T-helper 1 cell (primary cell): ENCODE measurements around the gene SCO2.
A peak's percentile ranks its signal among the peaks of the same experiment; 100 is the strongest.
"Not testable (repeated sequence)": the region's sequence is repeated elsewhere in the genome, so short reads cannot be mapped to it uniquely, and the experiment has no call there.

Source experiments
- DNase-seq, 5 donors: peaks; one replicate each; pipeline ENCODE4 v3.0.0-alpha.2; 2012 to 2020

SCO2 gene

GRCh38 chr22:50550395-50550794, 25.0 kb upstream of the SCO2 start:
- no peak for DNase-seq

GRCh38 chr22:50548921-50549790, 23.8 kb upstream of the SCO2 start:
- DNase-seq, result no peak

- peak in 3 of 5 donors; percentile 57 to 61 (median 58) for DNase-seq
These were observed 22.9 kb upstream of the SCO2 start for GRCh38 chr22:50548040-50548920.

GRCh38 chr22:50547263-50547985, 22.0 kb upstream of the SCO2 start:
- DNase-seq, result no peak

DNA sequence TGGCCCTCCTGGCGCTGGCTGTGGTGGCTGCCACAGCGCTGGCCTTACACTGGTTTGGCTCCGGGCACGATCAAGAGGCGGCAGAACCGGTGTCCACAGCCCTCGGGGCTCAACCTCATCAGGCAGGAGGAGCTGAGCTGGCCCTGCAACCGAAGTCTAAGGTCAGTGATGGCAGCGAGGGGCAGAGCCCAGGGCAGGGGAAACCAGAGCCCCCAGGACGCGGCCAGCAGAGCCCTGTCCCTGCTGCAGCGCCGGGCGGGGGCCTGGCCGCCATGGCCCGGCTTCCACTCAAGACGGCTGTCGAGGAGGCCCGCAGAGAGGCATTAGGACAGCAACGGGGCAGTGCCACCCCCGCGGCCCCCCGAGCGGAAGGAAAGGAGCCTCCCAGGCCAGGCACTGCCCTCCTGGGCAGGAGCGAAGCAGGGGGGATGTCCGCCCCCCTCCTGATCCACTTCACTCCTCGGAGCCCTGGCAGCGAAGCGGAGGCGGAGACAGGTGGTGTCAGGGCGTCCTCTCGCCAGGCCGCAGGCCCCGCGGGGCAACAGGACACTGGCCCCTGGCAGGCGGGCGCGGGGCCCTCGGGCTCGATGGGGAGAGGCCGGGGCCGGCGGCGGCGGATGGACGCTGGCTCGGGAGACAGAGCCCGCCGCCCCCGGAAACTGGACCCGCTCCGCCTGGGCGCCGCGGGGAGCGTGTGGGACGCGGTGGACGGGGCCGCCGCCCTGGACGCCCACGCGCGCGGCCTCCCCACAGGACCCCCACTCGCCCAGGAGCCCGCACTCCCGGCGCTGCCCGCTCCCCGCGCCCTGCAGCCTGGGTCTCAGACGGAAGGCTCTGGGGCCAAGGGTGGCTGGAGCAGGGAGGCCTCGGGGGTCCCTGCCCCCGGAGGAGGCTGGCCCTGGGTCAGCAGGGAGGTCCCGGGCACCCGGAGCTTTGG, 21.2 kb upstream of the SCO2 start:
- DNase-seq, result no peak

- peak in 1 of 5 donors; percentile 69 for DNase-seq
These were observed 20.3 kb upstream of the SCO2 start, which contains the start of gene KLHDC7B for GRCh38 chr22:50545522-50546325. Gene KLHDC7B (plus strand): TSS chr22:50545899. CDS start chr22:50546244, 345 bp downstream.

GRCh38 chr22:50544746-50545253, 19.4 kb upstream of the SCO2 start:
- peak in 1 of 5 donors; percentile 78 for DNase-seq

DNA sequence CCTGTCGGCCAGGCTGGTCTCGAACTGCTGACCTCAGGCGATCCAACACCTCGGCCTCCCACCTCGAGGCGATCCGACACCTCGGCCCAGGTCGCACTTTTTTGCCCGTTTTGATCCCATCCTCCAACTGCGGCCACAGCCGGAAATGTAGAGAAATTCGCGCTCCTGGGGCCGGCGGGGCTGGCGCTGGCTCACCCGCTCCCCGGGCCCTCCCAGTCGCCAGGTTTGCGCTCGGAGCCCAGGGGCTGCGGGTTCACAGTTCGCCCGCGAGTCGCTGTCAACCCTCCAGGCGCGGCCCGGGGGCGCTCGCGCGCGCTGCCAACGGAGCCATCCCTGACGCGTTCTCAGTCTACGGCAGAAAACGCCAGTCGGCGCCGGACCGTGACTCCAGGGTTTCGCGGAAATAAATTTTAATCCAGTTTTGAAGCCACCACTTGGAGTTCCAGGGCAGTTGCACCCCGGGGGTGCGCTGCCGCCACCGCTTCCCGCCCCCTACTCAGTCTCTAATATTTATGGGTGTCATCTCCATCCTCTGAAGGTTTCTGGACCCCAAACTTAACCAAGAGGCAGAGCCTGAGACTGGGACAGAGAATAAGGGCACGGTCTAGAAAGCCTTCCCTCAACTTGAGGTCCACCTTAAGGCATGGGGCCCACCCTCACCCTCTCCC, 18.8 kb upstream of the SCO2 start:
- DNase-seq, result peak; percentile 61 to 85 (median 76)

DNA sequence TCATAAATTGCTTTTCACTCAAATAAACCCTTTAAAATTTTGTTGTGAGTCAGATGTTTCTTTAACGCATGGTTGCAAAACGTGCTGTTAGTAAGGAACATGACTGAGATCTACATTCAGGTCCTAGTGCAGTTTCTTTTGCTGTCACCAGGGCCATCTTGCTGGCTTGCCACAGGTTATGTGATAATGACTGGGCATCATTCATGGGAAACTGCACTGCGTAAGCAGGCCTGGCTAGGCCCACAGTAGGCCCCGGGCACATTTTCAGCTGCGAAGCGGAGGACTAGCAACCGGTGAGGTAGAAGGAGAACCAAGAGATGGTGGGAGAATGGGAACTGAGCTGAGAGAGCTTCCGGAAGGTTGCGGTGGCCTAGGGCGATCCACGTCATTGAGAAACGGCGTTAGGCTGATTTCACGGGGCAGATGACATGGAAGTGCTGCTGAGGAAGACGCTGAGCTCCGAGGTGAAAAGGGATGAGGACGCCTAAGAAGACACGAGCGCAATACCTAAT, 17.1 kb upstream of the SCO2 start:
- peak in 1 of 5 donors; percentile 70 for DNase-seq

GRCh38 chr22:50541667-50542026, 16.2 kb upstream of the SCO2 start:
- DNase-seq, result peak in 1 of 5 donors; percentile 83

- no peak for DNase-seq
These were observed 15.0 kb upstream of the SCO2 start for GRCh38 chr22:50540381-50540780.

DNA sequence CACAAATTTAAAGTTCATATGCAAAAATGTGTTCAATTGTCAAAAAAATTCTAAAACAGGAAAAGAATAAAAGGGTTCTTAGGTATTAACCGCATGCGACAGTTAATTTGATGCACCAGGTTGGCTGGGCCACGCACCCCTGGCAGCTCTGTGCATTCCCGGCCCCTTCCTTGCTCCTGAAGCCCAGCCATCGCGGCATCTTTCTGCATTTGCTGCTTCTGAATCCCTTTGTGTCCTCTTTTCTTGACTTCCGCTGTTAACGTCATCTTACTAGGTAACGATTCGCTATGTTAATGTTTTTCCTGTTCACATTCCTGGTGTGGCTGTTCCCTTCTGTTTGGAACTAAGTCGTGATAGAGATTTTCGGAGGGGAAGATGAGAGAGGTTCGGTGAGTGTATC, 12.4 kb upstream of the SCO2 start:
- DNase-seq, result no peak

DNA sequence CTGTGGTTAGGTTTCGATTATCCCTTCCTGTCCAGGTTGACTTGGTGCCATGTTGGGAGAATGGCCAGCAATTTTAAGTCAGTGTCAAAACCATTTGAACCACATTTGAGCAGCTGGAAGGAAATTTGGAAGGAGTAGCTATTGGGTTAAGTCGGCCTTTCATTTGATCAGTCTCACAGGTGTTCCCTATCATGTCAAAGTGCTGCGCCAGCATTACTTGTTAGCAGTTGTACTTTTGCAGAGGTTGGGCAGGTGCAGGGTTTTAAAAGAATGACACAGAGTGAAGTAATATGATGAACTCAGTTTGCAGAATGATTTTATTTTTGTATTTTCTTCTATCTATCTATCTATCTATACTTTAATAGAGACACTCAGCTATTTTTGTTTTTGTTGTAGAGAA, 10.8 kb upstream of the SCO2 start:
- DNase-seq, result no peak

GRCh38 chr22:50535113-50535512, 9.7 kb upstream of the SCO2 start:
- no peak for DNase-seq

DNA sequence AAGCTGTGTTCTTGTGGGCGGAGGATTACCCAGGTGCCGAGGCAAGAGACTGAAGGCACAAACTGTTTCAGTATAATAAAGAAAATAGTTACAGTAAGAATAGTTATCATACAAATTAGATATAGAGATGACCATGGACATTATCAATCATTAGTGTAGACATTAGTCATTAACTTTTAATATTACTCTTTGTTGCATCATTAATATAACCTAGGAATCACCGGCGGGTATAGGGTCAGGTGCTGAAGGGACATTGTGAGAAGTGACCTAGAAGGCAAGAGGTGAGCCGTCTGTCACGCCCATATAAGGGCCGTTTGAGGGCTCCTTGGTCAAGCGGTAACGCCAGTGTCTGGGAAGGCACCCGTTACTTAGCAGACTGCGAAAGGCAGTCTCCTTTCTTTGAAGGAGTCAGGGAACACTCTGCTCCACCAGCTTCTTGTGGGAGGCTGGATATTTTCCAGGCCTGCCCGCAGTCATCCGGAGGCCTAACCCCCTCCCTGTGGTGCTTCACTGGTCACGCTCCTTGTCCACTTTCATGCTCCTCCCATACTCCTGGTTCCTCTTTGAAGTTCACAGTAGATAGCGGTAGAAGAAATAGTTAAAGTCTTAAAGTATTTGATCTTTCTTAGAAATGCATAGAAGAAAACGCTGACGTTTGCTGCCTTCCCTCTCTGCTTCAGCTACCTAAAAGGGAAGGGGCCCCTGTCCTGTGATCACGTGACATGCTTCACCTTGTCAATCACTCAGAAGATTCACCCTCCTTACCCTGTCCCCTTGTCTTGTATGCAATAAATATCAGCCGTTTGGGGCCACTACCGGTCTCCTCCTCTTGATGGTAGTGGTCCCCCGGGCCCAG, 8.7 kb upstream of the SCO2 start:
- not testable (repeated sequence) for DNase-seq

GRCh38 chr22:50532824-50533796, 7.7 kb upstream of the SCO2 start:
- DNase-seq, result no peak

DNA sequence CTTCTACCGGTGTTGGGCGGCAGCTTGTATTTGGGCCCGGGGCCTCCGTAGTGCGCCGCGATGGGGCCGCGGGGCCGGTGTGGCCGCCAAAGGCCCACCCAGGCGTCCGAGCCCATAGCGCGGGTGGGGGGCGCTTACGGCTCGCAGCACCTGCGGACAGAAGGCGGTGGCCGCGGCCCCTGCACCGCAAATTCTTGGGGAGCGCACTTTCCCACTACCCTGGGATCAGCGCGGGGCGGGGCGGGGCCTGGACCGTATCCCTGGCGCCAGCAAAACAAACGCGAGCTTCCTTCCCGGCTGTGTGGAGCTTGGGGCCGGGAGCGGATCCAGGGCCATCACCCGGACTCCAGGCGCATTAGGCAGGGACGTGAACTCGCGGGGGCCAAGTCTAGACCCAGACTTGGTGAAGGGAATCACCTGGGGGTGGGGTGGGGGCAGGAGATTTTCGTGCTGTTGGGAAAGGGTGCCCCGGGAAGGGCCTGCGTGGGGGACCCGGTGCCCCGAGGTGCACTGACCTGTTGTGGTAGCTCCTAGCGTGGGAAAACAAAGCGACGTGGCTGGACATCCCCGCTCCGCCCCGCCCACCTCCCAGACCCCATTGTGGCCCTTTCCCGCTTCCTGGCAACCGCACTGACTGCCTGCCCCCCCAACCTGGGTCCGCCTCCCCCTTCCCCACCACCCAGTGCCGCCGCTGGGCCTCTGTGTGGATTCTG, 6.7 kb upstream of the SCO2 start:
- no peak for DNase-seq
